CD4-positive, alpha-beta memory T cell (primary cell): ENCODE measurements around the gene FGF2. TPM values are rescaled to one million over a fixed set of nuclear protein-coding genes. Genes with fewer than 3 reads are reported as not detected.

Experiments
- CTCF ChIA-PET: fragments of 350-600 bp; sonication (Branson Sonifier 250); formaldehyde crosslinking; loops from one replicate; lab custom pipeline; 2021; ENCODE audit warnings: inconsistent platforms; ENCODE audit not compliant: partially characterized antibody; lab: Charles Lee
- POLR2A ChIA-PET: fragments of 350-600 bp; sonication (Branson Sonifier 250); formaldehyde crosslinking; loops from one replicate; lab custom pipeline; 2021; ENCODE audit not compliant: partially characterized antibody; lab: Charles Lee
- DNase-seq, 5 donors: peaks; one replicate each; pipeline versions ENCODE4 v3.0.0 to v3.0.0-alpha.2; 2020 to 2022; ENCODE audit warnings: mixed read lengths in 1 of 5
- H3K27ac ChIP-seq: one replicate; pipeline ENCODE4 v1.7.0; 2013; ENCODE audit warnings: low read depth, low read length
- H3K27me3 ChIP-seq: 2 replicates; pipeline ENCODE4 v1.7.0; 2013; ENCODE audit warnings: mild to moderate bottlenecking, low read length, moderate library complexity; ENCODE audit not compliant: insufficient read depth
- H3K36me3 ChIP-seq: 2 replicates; pipeline ENCODE4 v1.7.0; 2013; ENCODE audit warnings: mild to moderate bottlenecking, low read length, moderate library complexity; ENCODE audit not compliant: insufficient read depth
- H3K4me1 ChIP-seq: 2 replicates; pipeline ENCODE4 v1.7.0; 2013; ENCODE audit warnings: mild to moderate bottlenecking, low read length, moderate library complexity; ENCODE audit not compliant: insufficient read depth
- H3K4me3 ChIP-seq, 2 donors: one replicate each; pipeline ENCODE4 v1.7.0; 2013; ENCODE audit warnings: low read length in 2 of 2, mild to moderate bottlenecking in 1 of 2
- H3K9me3 ChIP-seq, 2 donors: one replicate each; pipeline ENCODE4 v1.7.0; 2013; ENCODE audit warnings: low read length in 2 of 2, control low read depth in 1 of 2; ENCODE audit not compliant: control insufficient read depth in 1 of 2
- H3K27ac Mint-ChIP-seq, 7 donors: one replicate each; pipeline ENCODE4 v1.8.0; 2020 to 2021; ENCODE audit warnings: mixed read lengths in 7 of 7, mild to moderate bottlenecking in 6 of 7, inconsistent platforms in 3 of 7, moderate library complexity in 3 of 7
- H3K27me3 Mint-ChIP-seq, 2 donors: one replicate each; pipeline ENCODE4 v1.8.0; 2020 to 2021; ENCODE audit warnings: mixed read lengths in 2 of 2
- H3K36me3 Mint-ChIP-seq, 2 donors: one replicate each; pipeline ENCODE4 v1.8.0; 2020 to 2021; ENCODE audit warnings: mixed read lengths in 2 of 2, inconsistent platforms in 1 of 2, mild to moderate bottlenecking in 1 of 2
- H3K4me1 Mint-ChIP-seq, 4 donors: one replicate each; pipeline ENCODE4 v1.8.0; 2020 to 2021; ENCODE audit warnings: mixed read lengths in 4 of 4, mild to moderate bottlenecking in 1 of 4
- H3K4me3 Mint-ChIP-seq, 8 donors: one replicate each; pipeline ENCODE4 v1.8.0; 2020 to 2021; ENCODE audit warnings: mixed read lengths in 8 of 8, mild to moderate bottlenecking in 7 of 8, moderate library complexity in 6 of 8, inconsistent platforms in 3 of 8
- H3K9me3 Mint-ChIP-seq, 8 donors: one replicate each; pipeline ENCODE4 v1.8.0; 2020 to 2021; ENCODE audit warnings: mixed read lengths in 8 of 8, mild to moderate bottlenecking in 5 of 8, inconsistent platforms in 3 of 8, moderate library complexity in 1 of 8
- intact Hi-C: fragments of 100-400 bp; cut with micrococcal nuclease; formaldehyde crosslinking; loops from one replicate; pipeline ENCODE4 v1.15.1; 2023
- polyA plus RNA-seq, 2 donors: library from polyadenylated mRNA; unstranded; fragments of 300-500 nt; fragmentation: Illumina TruSeq; gene quantifications; one replicate each; pipeline ENCODE4 v1.2.3, GENCODE V29; 2021
- total RNA-seq, 2 experiments: library from RNA; stranded (reverse); gene quantifications; one replicate each; pipeline ENCODE4 v1.2.3, GENCODE V29; 2021

Gene FGF2
- total and polyA plus RNA-seq, 4 experiments from 2014 or later, result not detected

DNA sequence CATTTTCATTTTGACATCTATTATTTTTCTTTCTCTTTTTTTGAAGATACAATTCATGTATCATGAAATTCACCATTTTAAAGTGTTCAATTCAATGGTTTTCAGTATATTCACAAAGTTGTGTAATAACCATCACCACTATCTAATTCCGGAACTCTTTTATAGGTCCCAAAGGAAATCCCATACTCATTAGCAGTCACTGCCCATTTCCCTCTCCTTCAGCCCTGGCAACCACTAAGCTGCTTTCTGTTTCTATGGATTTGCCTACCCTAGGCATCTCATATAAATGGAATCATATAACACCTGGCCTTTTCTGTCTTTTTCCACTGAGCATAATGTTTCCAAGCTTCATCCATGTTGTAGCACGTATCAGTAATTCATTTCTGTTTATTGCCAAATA lies 3.2 kb upstream of the FGF2 start:
- Histone ChIP-seq H3K27me3 (peaks cover 5% of the 10 kb centered on the region), H3K9me3 (no peaks in the 10 kb centered on the region), H3K27ac (no peak overlapping the region), H3K4me3 (no peak overlapping the region), H3K4me1 (peaks cover 14% of the 10 kb centered on the region), H3K36me3 (no peaks in the 10 kb centered on the region)
- DNase-seq, result no peak
- Mint-ChIP-seq H3K4me3 (no peak overlapping the region), H3K4me1 (peaks cover 10 to 21% (median 15%) of the 10 kb centered on the region in 4 donors), H3K9me3 (peaks cover 0 to 5% (median 0%) of the 10 kb centered on the region in 8 donors), H3K36me3 (peaks cover 0 to 6% of the 10 kb centered on the region in 2 donors), H3K27me3 (peaks cover 29 to 41% of the 10 kb centered on the region in 2 donors), H3K27ac (no peak overlapping the region)
- POLR2A ChIA-PET, result no interaction called here
- CTCF ChIA-PET, result no interaction called here
- intact Hi-C loops, result no loop called here

GRCh38 chr4:122824616-122825015 lies 2.0 kb upstream of the FGF2 start:
- Histone ChIP-seq H3K4me1 (peaks cover 15% of the 10 kb centered on the region), H3K27ac (no peak overlapping the region), H3K27me3 (peaks cover 17% of the 10 kb centered on the region), H3K9me3 (no peaks in the 10 kb centered on the region), H3K4me3 (no peak overlapping the region), H3K36me3 (no peaks in the 10 kb centered on the region)
- DNase-seq, result no peak
- no peak overlapping the region for H3K27ac Mint-ChIP-seq
- H3K27me3 Mint-ChIP-seq, result peaks cover 33 to 48% of the 10 kb centered on the region in 2 donors
- peak overlapping the region in 2 of 8 donors; percentile 3 to 51 for H3K4me3 Mint-ChIP-seq
- POLR2A ChIA-PET, result no interaction called here
- H3K9me3 Mint-ChIP-seq, result peaks cover 0 to 5% (median 0%) of the 10 kb centered on the region in 8 donors
- peaks cover 10 to 21% (median 15%) of the 10 kb centered on the region in 4 donors for H3K4me1 Mint-ChIP-seq
- H3K36me3 Mint-ChIP-seq, result peaks cover 0 to 6% of the 10 kb centered on the region in 2 donors
- CTCF ChIA-PET, result no interaction called here
- intact Hi-C loops, result no loop called here

- intact Hi-C loops, result no loop called here
- no peaks in the 10 kb centered on the region for H3K9me3 ChIP-seq
- no peak overlapping the region for H3K4me3 ChIP-seq
- Mint-ChIP-seq H3K4me1 (peaks cover 10 to 21% (median 15%) of the 10 kb centered on the region in 4 donors), H3K9me3 (peaks cover 0 to 5% (median 0%) of the 10 kb centered on the region in 8 donors), H3K27me3 (peaks cover 41 to 54% of the 10 kb centered on the region in 2 donors), H3K27ac (no peak overlapping the region), H3K36me3 (peaks cover 0 to 6% of the 10 kb centered on the region in 2 donors), H3K4me3 (peak overlapping the region; percentile 42 to 75 (median 68))
- POLR2A ChIA-PET, result no interaction called here
- peaks cover 26% of the 10 kb centered on the region for H3K27me3 ChIP-seq
- no peak overlapping the region for H3K27ac ChIP-seq
- H3K4me1 ChIP-seq, result peaks cover 15% of the 10 kb centered on the region
- CTCF ChIA-PET, result no interaction called here
- H3K36me3 ChIP-seq, result no peaks in the 10 kb centered on the region
- no peak for DNase-seq
Measured at GRCh38 chr4:122826079-122826527, 528 bp upstream of the FGF2 start.

DNA sequence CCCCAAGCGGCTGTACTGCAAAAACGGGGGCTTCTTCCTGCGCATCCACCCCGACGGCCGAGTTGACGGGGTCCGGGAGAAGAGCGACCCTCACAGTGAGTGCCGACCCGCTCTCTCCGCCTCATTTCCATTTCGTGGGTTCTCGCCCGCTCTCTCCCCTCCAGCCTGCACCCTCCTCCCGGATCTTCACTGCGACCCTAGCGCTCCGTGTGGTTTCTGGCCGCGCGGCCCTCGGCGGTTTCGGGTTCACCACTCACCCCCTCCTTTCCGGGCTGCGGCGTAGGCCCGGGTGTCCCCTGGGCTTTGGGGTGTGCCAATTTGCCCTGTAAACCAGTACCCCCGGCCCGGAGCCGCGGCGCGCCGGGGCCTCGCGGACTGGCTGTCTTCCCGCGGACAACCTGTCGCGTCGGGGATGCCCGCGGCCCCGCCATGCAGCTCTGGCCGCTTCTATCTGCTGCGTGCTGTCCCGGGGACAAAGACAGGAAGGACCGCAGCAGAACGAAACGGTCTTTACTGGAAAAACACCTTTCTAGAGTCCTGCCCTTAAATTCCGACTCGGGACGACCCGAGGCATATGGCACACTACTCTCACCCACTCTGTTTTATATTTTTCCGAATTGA lies 737 bp downstream of the FGF2 start:
- intact Hi-C loops, result no loop called here
- CTCF ChIA-PET, result interaction anchor here (1.5 kb wide), 1 partner anchor 70 kb away, joined by 5 read pairs; no protein-coding TSS in a partner anchor
- no peaks in the 10 kb centered on the region for H3K36me3 ChIP-seq
- peaks cover 0 to 5% (median 0%) of the 10 kb centered on the region in 8 donors for H3K9me3 Mint-ChIP-seq
- H3K4me3 ChIP-seq, result peak overlapping the region; percentile 23 to 66
- H3K27ac Mint-ChIP-seq, result peak overlapping the region in 1 of 7 donors; percentile 47
- peaks cover 15% of the 10 kb centered on the region for H3K4me1 ChIP-seq
- H3K36me3 Mint-ChIP-seq, result peaks cover 0 to 6% of the 10 kb centered on the region in 2 donors
- peaks cover 10 to 21% (median 15%) of the 10 kb centered on the region in 4 donors for H3K4me1 Mint-ChIP-seq
- H3K9me3 ChIP-seq, result no peaks in the 10 kb centered on the region
- DNase-seq, result peak in 4 of 5 donors; percentile 13 to 44 (median 24)
- peaks cover 26% of the 10 kb centered on the region for H3K27me3 ChIP-seq
- peaks cover 41 to 60% of the 10 kb centered on the region in 2 donors for H3K27me3 Mint-ChIP-seq
- H3K4me3 Mint-ChIP-seq, result peak overlapping the region; percentile 75 to 89 (median 82)
- H3K27ac ChIP-seq, result no peak overlapping the region
- POLR2A ChIA-PET, result no interaction called here

DNA sequence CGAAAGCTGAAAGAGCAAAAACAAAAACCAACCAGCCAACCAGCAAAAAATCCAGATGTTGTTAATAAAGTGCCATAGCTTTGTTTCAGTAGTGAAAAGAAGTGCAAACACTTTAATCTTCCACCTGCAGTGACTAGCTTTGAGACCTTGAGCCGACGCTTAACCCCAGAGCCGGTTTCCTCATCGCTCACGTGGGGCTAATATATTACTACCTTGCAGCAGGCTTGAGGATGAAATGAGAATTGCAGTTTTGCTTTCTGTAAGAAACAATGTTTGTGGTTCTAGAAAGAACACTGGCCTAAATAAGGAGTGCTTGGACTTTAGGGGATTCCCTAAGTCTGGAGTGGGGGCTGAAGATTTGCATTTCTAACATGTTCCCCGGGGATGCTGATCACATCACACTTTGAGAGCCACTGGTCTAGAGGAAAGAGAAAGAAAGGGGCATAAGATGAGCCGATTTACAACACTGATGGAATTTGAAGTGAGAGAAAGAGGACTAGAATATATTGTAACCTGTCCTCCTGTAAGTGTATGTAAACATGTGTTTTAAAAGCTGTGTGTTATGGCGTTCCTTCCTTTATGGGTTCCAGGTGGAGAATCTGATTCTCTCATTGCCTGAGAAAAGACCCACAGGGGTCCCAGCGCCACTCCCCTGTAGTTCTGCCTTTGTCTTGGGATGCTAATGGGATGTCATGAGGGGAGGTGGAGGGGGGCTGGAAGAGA lies 1.4 kb downstream of the FGF2 start:
- peak overlapping the region in 1 of 7 donors; percentile 47 for H3K27ac Mint-ChIP-seq
- H3K4me1 Mint-ChIP-seq, result peaks cover 10 to 21% (median 15%) of the 10 kb centered on the region in 4 donors
- H3K36me3 Mint-ChIP-seq, result peaks cover 0 to 6% of the 10 kb centered on the region in 2 donors
- Histone ChIP-seq H3K4me1 (peaks cover 15% of the 10 kb centered on the region), H3K9me3 (no peaks in the 10 kb centered on the region), H3K27ac (no peak overlapping the region), H3K4me3 (peak overlapping the region; percentile 2 to 66), H3K27me3 (peaks cover 26% of the 10 kb centered on the region), H3K36me3 (no peaks in the 10 kb centered on the region)
- POLR2A ChIA-PET, result no interaction called here
- peaks cover 43 to 66% of the 10 kb centered on the region in 2 donors for H3K27me3 Mint-ChIP-seq
- peak overlapping the region; percentile 75 to 89 (median 82) for H3K4me3 Mint-ChIP-seq
- DNase-seq, result peak; percentile 38 to 54 (median 42)
- CTCF ChIA-PET, result interaction anchor here (1.5 kb wide), 1 partner anchor 70 kb away, joined by 5 read pairs; no protein-coding TSS in a partner anchor
- intact Hi-C loops, result loop anchor here (2.0 kb wide), 1 partner anchor 95 kb away; the partner anchor contains the start of gene NUDT6
- H3K9me3 Mint-ChIP-seq, result peaks cover 0 to 5% (median 0%) of the 10 kb centered on the region in 8 donors

DNA sequence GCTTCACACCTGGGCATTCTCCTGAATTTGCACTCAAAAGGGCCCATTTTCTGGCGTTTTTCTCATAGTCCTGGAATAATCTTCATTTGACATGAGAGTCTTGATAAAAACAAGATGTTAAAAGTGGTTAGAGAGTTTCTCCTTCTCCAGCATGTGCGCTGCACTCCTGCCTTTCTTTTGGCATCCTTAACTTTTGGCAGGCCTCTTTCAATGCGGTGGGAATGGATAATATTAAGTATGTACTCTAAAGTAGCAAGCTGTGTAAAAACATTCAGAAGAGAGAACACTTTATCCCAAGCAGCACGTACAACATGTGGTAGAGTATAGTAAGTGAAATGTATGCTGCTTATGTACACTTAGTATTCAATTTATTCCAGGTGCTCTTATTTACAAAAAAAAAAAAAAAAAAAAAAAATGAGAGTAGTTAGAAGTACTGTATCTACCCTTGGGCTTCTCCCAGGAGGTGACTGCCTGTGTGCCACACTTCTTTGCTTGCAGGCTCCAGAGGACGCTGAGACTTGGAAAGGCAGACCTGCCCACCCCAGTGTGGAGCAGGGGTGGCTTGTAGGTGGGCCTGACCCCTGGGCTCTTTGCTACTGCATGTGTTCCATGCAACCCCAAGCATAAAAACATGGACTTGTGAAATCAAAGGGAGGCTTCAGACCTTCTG lies 3.9 kb downstream of the FGF2 start:
- H3K9me3 Mint-ChIP-seq, result peaks cover 0 to 3% (median 0%) of the 10 kb centered on the region in 8 donors
- no peak for DNase-seq
- H3K36me3 Mint-ChIP-seq, result peaks cover 0 to 6% of the 10 kb centered on the region in 2 donors
- Histone ChIP-seq H3K4me1 (peaks cover 15% of the 10 kb centered on the region), H3K27ac (no peak overlapping the region), H3K27me3 (peaks cover 26% of the 10 kb centered on the region), H3K36me3 (no peaks in the 10 kb centered on the region), H3K9me3 (no peaks in the 10 kb centered on the region), H3K4me3 (no peak overlapping the region)
- peaks cover 6 to 13% (median 9%) of the 10 kb centered on the region in 4 donors for H3K4me1 Mint-ChIP-seq
- H3K27me3 Mint-ChIP-seq, result peaks cover 33 to 53% of the 10 kb centered on the region in 2 donors
- ChIA-PET CTCF (interaction anchor here (1.1 kb wide), 1 partner anchor 67 kb away, joined by 3 read pairs; no protein-coding TSS in a partner anchor), POLR2A (no interaction called here)
- intact Hi-C loops, result no loop called here
- H3K27ac Mint-ChIP-seq, result no peak overlapping the region
- H3K4me3 Mint-ChIP-seq, result no peak overlapping the region
